ENCODE data around the gene HPGD.

Gene HPGD

DNA sequence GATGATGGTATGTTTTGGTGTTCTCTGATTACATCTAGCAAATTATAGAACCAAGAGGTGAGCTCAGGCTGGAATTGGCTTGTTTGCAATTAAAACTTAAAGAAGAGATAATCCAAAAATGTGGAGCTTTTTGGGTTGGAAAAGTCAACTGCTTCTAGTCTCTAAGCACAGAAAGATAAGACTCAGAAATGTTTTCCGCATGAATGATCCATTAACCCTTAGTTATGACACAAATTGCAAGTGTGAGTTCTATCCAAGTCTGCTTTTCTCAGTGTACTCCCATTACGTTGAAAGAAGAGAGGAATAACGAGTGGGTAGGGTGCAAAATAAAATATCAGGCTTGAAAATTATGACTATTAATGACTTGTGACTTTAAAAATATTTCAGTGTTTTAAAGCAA is 38.5 kb downstream of the HPGD start:
- Histone ChIP-seq H3K9me3 (ENCODE audit: control insufficient read depth in 2 of 2, low read length in 2 of 2) (no peaks in the 10 kb centered on the region), H3K4me3 (ENCODE audit: low read length in 2 of 2) (no peak overlapping the region), H3K9ac (ENCODE audit: low read depth in 1 of 2, low read length in 2 of 2) (no peak overlapping the region), H3K27me3 (ENCODE audit: control insufficient read depth in 2 of 2, insufficient read depth in 2 of 2, low read length in 2 of 2) (no peaks in the 10 kb centered on the region), H3K4me1 (ENCODE audit: control insufficient read depth in 2 of 2, insufficient read depth in 2 of 2, low read length in 2 of 2) (no peaks in the 10 kb centered on the region), H3K27ac (ENCODE audit: low read depth in 2 of 2, low read length in 2 of 2) (no peak overlapping the region), H3K36me3 (ENCODE audit: control insufficient read depth in 2 of 2, insufficient read depth in 2 of 2, low read length in 2 of 2) (no peaks in the 10 kb centered on the region)

DNA sequence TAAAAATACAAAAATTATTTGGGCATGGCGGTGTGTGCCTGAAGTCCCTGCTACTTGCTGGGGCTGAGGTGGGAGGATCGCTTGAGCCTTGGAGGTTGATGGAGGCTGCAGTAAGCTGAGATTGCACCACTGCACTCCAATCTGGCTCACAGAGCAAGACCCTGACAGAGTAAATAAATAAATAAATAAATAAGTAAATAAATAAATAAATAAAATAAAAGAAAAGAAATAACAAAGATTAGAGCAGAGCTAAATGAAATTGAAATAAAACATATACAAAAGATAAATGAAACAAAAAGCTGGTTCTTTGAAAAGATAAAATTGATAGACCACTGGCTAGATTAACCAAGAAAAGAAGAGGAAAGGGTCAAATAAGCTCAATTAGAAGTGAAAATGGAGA is 43.1 kb downstream of the HPGD start:
- Histone ChIP-seq H3K27ac (ENCODE audit: low read depth in 2 of 2, low read length in 2 of 2) (no peak overlapping the region), H3K4me1 (ENCODE audit: control insufficient read depth in 2 of 2, insufficient read depth in 2 of 2, low read length in 2 of 2) (no peaks in the 10 kb centered on the region), H3K9ac (ENCODE audit: low read depth in 1 of 2, low read length in 2 of 2) (no peak overlapping the region), H3K4me3 (ENCODE audit: low read length in 2 of 2) (no peak overlapping the region), H3K27me3 (ENCODE audit: control insufficient read depth in 2 of 2, insufficient read depth in 2 of 2, low read length in 2 of 2) (no peaks in the 10 kb centered on the region), H3K9me3 (ENCODE audit: control insufficient read depth in 2 of 2, low read length in 2 of 2) (no peaks in the 10 kb centered on the region), H3K36me3 (ENCODE audit: control insufficient read depth in 2 of 2, insufficient read depth in 2 of 2, low read length in 2 of 2) (no peaks in the 10 kb centered on the region)

DNA sequence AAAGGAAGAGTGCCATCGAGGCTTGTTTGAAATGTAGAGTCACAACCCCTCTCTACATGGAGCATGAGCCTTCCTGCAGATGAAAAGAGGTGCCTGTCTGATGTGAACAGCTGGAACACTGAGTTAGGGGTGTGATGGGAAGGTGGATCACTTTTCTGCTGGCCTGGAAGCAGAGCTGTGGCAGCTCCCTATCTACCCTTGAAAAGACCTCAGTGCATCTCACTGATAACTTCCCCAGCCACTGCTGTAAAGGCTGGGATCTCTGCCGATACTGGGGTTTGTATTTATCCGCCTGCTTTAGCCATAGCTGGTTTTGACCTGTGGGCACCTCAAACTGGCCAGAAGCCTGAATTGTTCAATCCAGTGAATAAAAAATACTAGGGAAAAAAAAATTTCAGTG is 46.8 kb downstream of the HPGD start:
- Histone ChIP-seq H3K9ac (ENCODE audit: low read depth in 1 of 2, low read length in 2 of 2) (no peak overlapping the region), H3K9me3 (ENCODE audit: control insufficient read depth in 2 of 2, low read length in 2 of 2) (no peaks in the 10 kb centered on the region), H3K4me1 (ENCODE audit: control insufficient read depth in 2 of 2, insufficient read depth in 2 of 2, low read length in 2 of 2) (no peaks in the 10 kb centered on the region), H3K27ac (ENCODE audit: low read depth in 2 of 2, low read length in 2 of 2) (no peak overlapping the region), H3K27me3 (ENCODE audit: control insufficient read depth in 2 of 2, insufficient read depth in 2 of 2, low read length in 2 of 2) (no peaks in the 10 kb centered on the region), H3K36me3 (ENCODE audit: control insufficient read depth in 2 of 2, insufficient read depth in 2 of 2, low read length in 2 of 2) (no peaks in the 10 kb centered on the region), H3K4me3 (ENCODE audit: low read length in 2 of 2) (no peak overlapping the region)

DNA sequence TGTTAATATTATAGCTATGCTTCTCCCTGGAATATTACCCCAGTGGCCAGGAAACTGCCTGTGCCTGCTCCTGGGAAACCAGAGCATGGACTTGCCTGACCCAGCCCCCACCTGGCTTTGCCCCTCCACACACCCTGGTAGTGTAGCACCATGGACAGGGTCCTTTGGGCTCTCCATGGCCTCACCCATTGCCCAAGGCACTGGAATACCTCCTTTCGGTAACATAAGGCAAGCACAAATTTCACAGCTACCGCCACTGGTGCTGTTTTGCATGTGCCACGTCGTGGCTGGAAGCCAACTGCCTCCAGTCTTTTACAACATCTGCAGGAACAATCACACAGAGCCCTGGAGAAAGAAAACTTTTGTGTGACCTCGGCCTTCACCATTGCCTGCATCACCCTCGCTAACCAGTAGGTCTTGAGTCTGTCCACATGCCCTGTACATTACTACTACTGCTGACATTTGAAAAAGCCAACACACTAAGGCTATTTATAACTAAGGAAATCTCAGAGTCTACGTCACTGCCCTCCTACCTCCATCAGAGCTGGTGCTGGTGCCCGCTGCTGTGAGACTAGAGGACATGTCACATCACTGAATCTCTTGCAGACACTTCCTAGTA is 47.7 kb downstream of the HPGD start:
- H3K9ac ChIP-seq (ENCODE audit: low read depth in 1 of 2, low read length in 2 of 2): no peak overlapping the region
- no peak overlapping the region for H3K27ac ChIP-seq (ENCODE audit: low read depth in 2 of 2, low read length in 2 of 2)
- no peaks in the 10 kb centered on the region for H3K36me3 ChIP-seq (ENCODE audit: control insufficient read depth in 2 of 2, insufficient read depth in 2 of 2, low read length in 2 of 2)
- no peaks in the 10 kb centered on the region for H3K4me1 ChIP-seq (ENCODE audit: control insufficient read depth in 2 of 2, insufficient read depth in 2 of 2, low read length in 2 of 2)
- H3K4me3 ChIP-seq (ENCODE audit: low read length in 2 of 2): no peak overlapping the region
- H3K27me3 ChIP-seq (ENCODE audit: control insufficient read depth in 2 of 2, insufficient read depth in 2 of 2, low read length in 2 of 2): no peaks in the 10 kb centered on the region
- no peaks in the 10 kb centered on the region for H3K9me3 ChIP-seq (ENCODE audit: control insufficient read depth in 2 of 2, low read length in 2 of 2)

DNA sequence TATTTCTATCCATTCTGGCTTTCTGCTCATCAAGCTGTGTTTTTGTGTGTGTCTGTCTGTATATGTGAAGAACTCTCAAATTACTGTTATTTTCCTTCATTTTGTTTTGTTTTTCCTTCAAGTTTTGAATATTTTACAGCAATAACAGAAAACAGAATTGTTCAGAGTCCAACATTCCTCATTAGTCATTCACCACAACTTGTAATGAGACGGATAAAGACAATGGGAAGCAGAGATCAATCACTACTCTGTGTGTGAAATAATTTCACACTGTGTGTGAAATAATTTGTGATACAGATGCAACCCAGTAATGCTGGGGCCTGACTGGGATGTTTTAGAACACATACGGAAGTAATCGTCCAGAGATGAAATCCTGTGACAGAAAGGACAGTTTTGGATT is 55.2 kb downstream of the HPGD start:
- peaks cover 0 to 2% of the 10 kb centered on the region in 2 donors for H3K4me1 ChIP-seq (ENCODE audit: control insufficient read depth in 2 of 2, insufficient read depth in 2 of 2, low read length in 2 of 2)
- no peaks in the 10 kb centered on the region for H3K27me3 ChIP-seq (ENCODE audit: control insufficient read depth in 2 of 2, insufficient read depth in 2 of 2, low read length in 2 of 2)
- no peak overlapping the region for H3K27ac ChIP-seq (ENCODE audit: low read depth in 2 of 2, low read length in 2 of 2)
- H3K4me3 ChIP-seq (ENCODE audit: low read length in 2 of 2): no peak overlapping the region
- no peak overlapping the region for H3K9ac ChIP-seq (ENCODE audit: low read depth in 1 of 2, low read length in 2 of 2)
- H3K36me3 ChIP-seq (ENCODE audit: control insufficient read depth in 2 of 2, insufficient read depth in 2 of 2, low read length in 2 of 2): no peaks in the 10 kb centered on the region
- H3K9me3 ChIP-seq (ENCODE audit: control insufficient read depth in 2 of 2, low read length in 2 of 2): peaks cover 0 to 3% of the 10 kb centered on the region in 2 donors

DNA sequence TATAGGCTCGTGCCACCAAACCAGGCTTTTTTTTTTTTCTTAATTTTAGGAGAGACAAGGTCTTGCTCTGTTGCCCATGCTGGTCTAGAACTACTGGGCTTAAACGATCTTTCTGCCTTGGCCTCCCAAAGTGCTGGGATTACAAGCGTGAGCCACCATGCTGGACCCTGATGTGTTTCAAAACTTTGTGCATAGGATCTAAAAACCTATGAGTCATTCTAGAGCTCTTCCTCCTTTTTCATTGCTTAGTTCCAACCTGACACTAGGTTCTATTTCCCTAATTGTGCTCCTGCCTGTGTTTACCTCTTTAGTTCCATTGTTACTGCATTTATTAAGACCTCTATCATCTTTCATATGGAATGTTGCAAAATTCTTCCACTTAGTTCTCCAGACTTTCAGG is 57.3 kb downstream of the HPGD start:
- H3K9ac ChIP-seq (ENCODE audit: low read depth in 1 of 2, low read length in 2 of 2): no peak overlapping the region
- peaks cover 0 to 3% of the 10 kb centered on the region in 2 donors for H3K9me3 ChIP-seq (ENCODE audit: control insufficient read depth in 2 of 2, low read length in 2 of 2)
- H3K27me3 ChIP-seq (ENCODE audit: control insufficient read depth in 2 of 2, insufficient read depth in 2 of 2, low read length in 2 of 2): no peaks in the 10 kb centered on the region
- no peaks in the 10 kb centered on the region for H3K36me3 ChIP-seq (ENCODE audit: control insufficient read depth in 2 of 2, insufficient read depth in 2 of 2, low read length in 2 of 2)
- H3K27ac ChIP-seq (ENCODE audit: low read depth in 2 of 2, low read length in 2 of 2): no peak overlapping the region
- peaks cover 0 to 16% of the 10 kb centered on the region in 2 donors for H3K4me1 ChIP-seq (ENCODE audit: control insufficient read depth in 2 of 2, insufficient read depth in 2 of 2, low read length in 2 of 2)
- H3K4me3 ChIP-seq (ENCODE audit: low read length in 2 of 2): no peak overlapping the region

DNA sequence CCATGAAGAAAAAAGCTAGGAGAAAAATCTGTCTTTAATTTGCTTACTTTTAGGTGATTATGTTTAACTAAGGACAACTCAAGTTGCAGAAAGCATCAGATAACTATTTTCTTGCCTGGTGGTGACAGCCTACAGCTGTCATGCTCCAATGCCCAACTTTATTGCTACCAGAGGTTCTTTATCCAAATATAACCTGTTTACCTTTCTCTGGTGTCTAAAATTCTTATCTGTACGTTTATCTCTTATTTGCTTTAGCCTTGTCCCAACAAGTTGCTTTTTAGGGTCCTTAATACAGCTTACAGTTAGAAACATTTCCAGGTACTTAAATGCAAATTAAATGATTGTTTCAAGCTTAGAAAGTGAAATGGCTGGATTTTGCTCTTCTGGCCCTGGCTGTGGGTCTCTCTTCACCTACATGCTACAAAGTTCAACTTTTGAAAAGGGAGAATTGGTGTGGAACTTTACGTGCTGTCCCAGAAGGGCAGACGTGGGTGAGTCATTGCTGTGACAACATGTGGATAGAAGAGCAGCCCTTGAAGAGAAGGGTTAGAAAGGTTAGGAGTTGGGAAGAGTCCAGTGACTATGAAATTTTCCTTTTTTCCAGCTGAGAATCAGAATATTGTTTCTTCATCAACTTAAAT is 60.7 kb downstream of the HPGD start:
- no peak overlapping the region for H3K9ac ChIP-seq (ENCODE audit: low read depth in 1 of 2, low read length in 2 of 2)
- peak overlapping the region in 1 of 2 donors; percentile 1 for H3K4me3 ChIP-seq (ENCODE audit: low read length in 2 of 2)
- no peaks in the 10 kb centered on the region for H3K36me3 ChIP-seq (ENCODE audit: control insufficient read depth in 2 of 2, insufficient read depth in 2 of 2, low read length in 2 of 2)
- H3K27ac ChIP-seq (ENCODE audit: low read depth in 2 of 2, low read length in 2 of 2): peak overlapping the region; percentile 12 to 64
- H3K4me1 ChIP-seq (ENCODE audit: control insufficient read depth in 2 of 2, insufficient read depth in 2 of 2, low read length in 2 of 2): peaks cover 0 to 16% of the 10 kb centered on the region in 2 donors
- H3K9me3 ChIP-seq (ENCODE audit: control insufficient read depth in 2 of 2, low read length in 2 of 2): peaks cover 0 to 3% of the 10 kb centered on the region in 2 donors
- H3K27me3 ChIP-seq (ENCODE audit: control insufficient read depth in 2 of 2, insufficient read depth in 2 of 2, low read length in 2 of 2): no peaks in the 10 kb centered on the region

DNA sequence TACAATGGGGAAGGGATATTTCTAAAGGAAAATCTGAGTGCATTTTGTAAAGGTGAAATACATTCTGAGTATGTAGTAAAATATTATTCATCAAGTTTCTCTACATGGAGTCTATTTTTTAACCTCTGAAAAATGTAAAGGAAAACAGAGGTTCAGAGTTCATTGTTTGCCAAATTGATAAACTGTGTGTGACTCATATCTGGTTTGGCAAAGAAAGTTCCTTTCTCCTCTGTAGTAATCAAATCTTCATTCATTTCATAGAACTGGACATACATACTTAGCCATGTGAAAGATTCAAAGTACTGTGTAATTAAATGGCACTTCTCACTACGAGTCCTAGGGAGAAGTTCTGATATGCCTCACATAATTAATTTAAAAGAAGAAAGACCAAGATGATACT is 61.6 kb downstream of the HPGD start:
- H3K4me3 ChIP-seq (ENCODE audit: low read length in 2 of 2): no peak overlapping the region
- H3K27ac ChIP-seq (ENCODE audit: low read depth in 2 of 2, low read length in 2 of 2): peak overlapping the region in 1 of 2 donors; percentile 34
- H3K9me3 ChIP-seq (ENCODE audit: control insufficient read depth in 2 of 2, low read length in 2 of 2): peaks cover 0 to 3% of the 10 kb centered on the region in 2 donors
- no peaks in the 10 kb centered on the region for H3K36me3 ChIP-seq (ENCODE audit: control insufficient read depth in 2 of 2, insufficient read depth in 2 of 2, low read length in 2 of 2)
- no peaks in the 10 kb centered on the region for H3K27me3 ChIP-seq (ENCODE audit: control insufficient read depth in 2 of 2, insufficient read depth in 2 of 2, low read length in 2 of 2)
- no peak overlapping the region for H3K9ac ChIP-seq (ENCODE audit: low read depth in 1 of 2, low read length in 2 of 2)
- H3K4me1 ChIP-seq (ENCODE audit: control insufficient read depth in 2 of 2, insufficient read depth in 2 of 2, low read length in 2 of 2): peaks cover 0 to 16% of the 10 kb centered on the region in 2 donors

DNA sequence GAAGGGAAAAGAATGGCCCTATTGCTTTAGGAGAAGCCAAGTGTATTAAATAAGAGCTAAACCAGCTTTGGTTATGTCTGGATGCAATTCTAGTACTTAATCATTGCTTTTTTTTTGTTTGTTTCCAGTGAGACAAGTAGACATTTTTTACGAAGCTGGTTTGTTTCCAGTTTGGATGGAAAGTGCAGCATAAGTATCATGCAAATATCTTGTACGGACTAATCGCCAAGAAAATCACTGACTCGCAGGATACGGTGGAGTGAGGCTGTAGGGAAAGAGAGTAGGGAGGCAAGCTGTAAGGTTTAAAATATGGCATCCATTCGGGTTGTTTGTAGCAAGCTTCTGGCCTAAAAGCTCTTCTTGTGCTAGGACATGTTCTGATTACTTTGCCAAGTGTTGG is 64.8 kb downstream of the HPGD start:
- Histone ChIP-seq H3K4me1 (ENCODE audit: control insufficient read depth in 2 of 2, insufficient read depth in 2 of 2, low read length in 2 of 2) (peaks cover 0 to 21% of the 10 kb centered on the region in 2 donors), H3K36me3 (ENCODE audit: control insufficient read depth in 2 of 2, insufficient read depth in 2 of 2, low read length in 2 of 2) (no peaks in the 10 kb centered on the region), H3K9ac (ENCODE audit: low read depth in 1 of 2, low read length in 2 of 2) (no peak overlapping the region), H3K4me3 (ENCODE audit: low read length in 2 of 2) (no peak overlapping the region), H3K9me3 (ENCODE audit: control insufficient read depth in 2 of 2, low read length in 2 of 2) (no peaks in the 10 kb centered on the region), H3K27ac (ENCODE audit: low read depth in 2 of 2, low read length in 2 of 2) (no peak overlapping the region), H3K27me3 (ENCODE audit: control insufficient read depth in 2 of 2, insufficient read depth in 2 of 2, low read length in 2 of 2) (no peaks in the 10 kb centered on the region)

DNA sequence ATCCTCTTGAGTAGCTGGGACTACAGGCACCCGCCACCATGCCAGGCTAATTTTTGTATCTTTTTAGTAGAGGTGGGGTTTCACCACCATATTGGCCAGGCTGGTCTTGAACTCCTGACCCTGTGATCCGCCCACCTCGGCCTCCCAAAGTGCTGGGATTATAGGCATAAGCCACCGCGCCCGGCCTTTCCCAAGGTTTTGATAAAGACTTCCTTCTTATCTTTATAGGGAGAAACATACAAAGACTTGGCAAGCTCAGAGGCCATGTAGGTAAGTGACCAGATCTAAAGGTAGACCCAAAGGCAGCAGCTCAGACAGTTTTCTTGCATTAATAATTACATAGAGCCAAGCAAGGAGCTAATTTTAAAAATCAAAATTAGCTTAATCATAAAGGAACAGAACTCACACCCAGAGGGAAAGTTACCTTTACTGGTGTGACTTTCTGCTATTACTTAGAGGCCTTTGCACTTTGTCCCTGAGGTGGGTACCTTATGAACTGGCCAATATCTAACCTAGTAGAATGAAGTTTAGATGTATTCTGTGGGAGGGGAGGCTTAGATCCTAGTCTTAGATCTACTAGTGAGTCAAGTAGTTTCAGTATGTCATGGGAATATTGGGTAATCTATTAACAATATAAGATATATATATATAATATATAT is 67.3 kb downstream of the HPGD start:
- H3K36me3 ChIP-seq (ENCODE audit: control insufficient read depth in 2 of 2, insufficient read depth in 2 of 2, low read length in 2 of 2): no peaks in the 10 kb centered on the region
- H3K9ac ChIP-seq (ENCODE audit: low read depth in 1 of 2, low read length in 2 of 2): no peak overlapping the region
- peaks cover 3 to 27% of the 10 kb centered on the region in 2 donors for H3K4me1 ChIP-seq (ENCODE audit: control insufficient read depth in 2 of 2, insufficient read depth in 2 of 2, low read length in 2 of 2)
- no peaks in the 10 kb centered on the region for H3K9me3 ChIP-seq (ENCODE audit: control insufficient read depth in 2 of 2, low read length in 2 of 2)
- no peak overlapping the region for H3K4me3 ChIP-seq (ENCODE audit: low read length in 2 of 2)
- no peaks in the 10 kb centered on the region for H3K27me3 ChIP-seq (ENCODE audit: control insufficient read depth in 2 of 2, insufficient read depth in 2 of 2, low read length in 2 of 2)
- H3K27ac ChIP-seq (ENCODE audit: low read depth in 2 of 2, low read length in 2 of 2): no peak overlapping the region

Data from mucosa of rectum (tissue), 2 donors.